ENCODE measurements around the gene DOK1.

GRCh38 chr2:74538881-74539339, 15.6 kb upstream of the DOK1 start:
- TF ChIP-seq, protein P1, sequence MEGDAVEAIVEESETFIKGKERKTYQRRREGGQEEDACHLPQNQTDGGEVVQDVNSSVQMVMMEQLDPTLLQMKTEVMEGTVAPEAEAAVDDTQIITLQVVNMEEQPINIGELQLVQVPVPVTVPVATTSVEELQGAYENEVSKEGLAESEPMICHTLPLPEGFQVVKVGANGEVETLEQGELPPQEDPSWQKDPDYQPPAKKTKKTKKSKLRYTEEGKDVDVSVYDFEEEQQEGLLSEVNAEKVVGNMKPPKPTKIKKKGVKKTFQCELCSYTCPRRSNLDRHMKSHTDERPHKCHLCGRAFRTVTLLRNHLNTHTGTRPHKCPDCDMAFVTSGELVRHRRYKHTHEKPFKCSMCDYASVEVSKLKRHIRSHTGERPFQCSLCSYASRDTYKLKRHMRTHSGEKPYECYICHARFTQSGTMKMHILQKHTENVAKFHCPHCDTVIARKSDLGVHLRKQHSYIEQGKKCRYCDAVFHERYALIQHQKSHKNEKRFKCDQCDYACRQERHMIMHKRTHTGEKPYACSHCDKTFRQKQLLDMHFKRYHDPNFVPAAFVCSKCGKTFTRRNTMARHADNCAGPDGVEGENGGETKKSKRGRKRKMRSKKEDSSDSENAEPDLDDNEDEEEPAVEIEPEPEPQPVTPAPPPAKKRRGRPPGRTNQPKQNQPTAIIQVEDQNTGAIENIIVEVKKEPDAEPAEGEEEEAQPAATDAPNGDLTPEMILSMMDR (IDR thresholded peaks at IDR 0.05; ENCODE audit: borderline replicate concordance, extremely low read depth, low read length, poor library complexity, severe bottlenecking), result no peak
- no peak for TF ChIP-seq EZH2 (IDR thresholded peaks at IDR 0.05; ENCODE audit: borderline replicate concordance, low read depth, low read length, severe bottlenecking)

Data from DND-41 (cell line).